Measurements from ENCODE around the gene DHX34.
A peak's percentile ranks its signal among the peaks of the same experiment; 100 is the strongest.

DHX34 gene

DNA sequence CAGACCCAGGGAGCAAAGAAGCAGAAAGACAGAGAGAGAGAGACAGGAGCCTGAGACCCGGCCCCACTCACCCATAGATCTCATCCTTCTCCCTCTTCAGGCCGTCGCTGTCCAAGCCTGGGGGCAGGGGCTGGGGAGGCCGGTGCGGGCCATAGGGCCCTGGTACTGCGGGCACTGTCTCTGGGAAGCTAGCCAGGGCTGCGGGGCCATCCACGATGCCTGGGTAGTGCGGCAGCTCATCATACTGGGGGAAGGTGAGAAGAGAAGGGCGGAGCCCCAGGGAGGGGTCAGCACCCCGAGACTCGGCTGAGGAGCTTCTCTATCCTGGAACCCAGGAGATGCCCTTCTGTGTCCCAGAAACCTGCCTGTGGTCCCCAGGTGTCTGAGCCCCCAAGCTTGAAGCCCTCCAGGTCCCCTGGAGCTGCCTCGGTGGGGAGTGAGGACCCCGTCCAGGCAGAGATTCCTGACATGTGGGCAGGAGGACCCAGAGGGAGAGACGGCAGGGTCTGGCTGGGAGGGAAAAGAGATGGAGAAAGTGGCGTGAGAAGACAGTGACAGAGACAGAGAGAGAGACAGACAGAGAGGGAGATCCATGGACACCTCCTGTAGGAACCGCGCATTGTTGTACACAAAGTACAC is 68.1 kb downstream of the DHX34 start:
- peaks cover 26 to 31% of the 10 kb centered on the region in 2 donors for H3K4me1 Mint-ChIP-seq
- DNase-seq, result no peak
- no peaks in the 10 kb centered on the region for H3K9me3 Mint-ChIP-seq
- peaks cover 77 to 89% of the 10 kb centered on the region in 2 donors for H3K27me3 Mint-ChIP-seq
- H3K36me3 Mint-ChIP-seq, result no peaks in the 10 kb centered on the region
- peak in 1 of 2 donors; percentile 22 for ATAC-seq (replicated peaks)
- no peak overlapping the region for H3K27ac Mint-ChIP-seq
- H3K4me3 Mint-ChIP-seq, result no peak overlapping the region

DNA sequence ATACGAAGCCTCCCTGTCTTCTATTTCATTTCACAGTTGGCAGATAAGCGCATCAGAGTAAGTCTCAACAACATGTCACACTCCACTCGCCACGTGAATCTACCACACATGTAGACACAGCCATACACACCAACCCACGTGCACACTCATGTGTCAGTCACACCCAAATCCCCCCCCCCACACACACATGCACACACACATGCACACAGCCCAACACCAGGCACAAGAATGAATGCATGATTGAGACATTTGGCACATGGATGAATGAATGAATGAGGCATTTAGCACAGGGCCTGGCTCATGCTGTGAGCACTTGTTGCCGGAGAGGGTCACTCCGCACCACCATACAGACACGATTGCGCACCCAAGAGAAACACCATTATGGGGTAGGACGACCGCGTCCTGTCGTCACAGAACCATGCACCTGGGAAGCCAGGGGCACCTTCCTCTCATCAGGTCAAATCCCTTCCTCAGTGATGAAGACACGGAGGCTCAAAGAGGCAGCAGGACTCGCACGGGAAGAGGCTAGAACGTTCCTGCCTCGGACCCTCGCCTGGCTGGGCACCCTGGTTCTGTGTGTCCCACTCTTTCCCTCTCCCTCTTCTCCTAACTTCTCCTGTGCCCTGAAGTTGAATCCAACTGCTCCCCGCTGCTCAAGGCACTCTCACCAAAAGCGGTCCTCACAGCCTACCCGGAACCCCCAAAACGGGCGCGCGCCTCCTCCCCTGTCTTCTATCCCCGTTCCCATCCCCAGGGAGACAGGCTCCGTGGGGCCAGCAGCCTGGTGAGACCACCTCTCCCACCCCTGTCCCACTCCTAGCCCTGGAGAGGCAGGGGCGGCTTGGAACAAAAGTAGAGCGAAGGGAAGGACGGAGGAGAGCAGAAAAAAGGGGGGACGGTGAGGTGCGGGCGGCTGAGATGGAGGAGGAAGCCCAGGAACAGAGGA is 68.9 kb downstream of the DHX34 start:
- H3K9me3 Mint-ChIP-seq, result no peaks in the 10 kb centered on the region
- peaks cover 33 to 39% of the 10 kb centered on the region in 2 donors for H3K4me1 Mint-ChIP-seq
- H3K4me3 Mint-ChIP-seq, result peak overlapping the region; percentile 40 to 57

DNA sequence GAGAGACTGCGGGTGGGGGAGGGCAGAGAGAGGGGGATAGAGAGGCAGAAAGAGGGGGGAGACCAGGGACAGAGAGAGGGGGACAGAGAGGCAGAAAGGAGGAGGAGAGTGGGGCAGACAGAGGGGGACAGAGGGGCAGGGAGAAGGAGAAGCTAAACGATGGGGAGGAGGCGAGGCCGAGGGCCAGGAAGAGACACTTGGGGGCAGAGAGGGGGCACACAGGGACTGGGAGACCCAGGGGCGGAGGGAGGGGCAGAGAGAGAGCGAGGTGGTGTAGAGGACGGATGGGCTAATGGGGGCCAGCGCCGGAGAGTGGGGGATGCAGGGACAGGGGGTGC is 69.5 kb downstream of the DHX34 start:
- peaks cover 86 to 94% of the 10 kb centered on the region in 2 donors for H3K27me3 Mint-ChIP-seq
- H3K27ac Mint-ChIP-seq, result no peak overlapping the region
- peak overlapping the region; percentile 40 to 57 for H3K4me3 Mint-ChIP-seq
- no peaks in the 10 kb centered on the region for H3K9me3 Mint-ChIP-seq
- H3K36me3 Mint-ChIP-seq, result no peaks in the 10 kb centered on the region
- DNase-seq (no peak), ATAC-seq (replicated peaks) (no peak)
- peaks cover 34 to 40% of the 10 kb centered on the region in 2 donors for H3K4me1 Mint-ChIP-seq

More for the DNA sequence above, 68.9 kb downstream of the DHX34 start:
- ATAC-seq (replicated peaks), result peak in 1 of 2 donors; percentile 13
- Mint-ChIP-seq H3K27ac (peak overlapping the region; percentile 4), H3K36me3 (no peaks in the 10 kb centered on the region), H3K27me3 (peaks cover 85 to 94% of the 10 kb centered on the region in 2 donors)
- DNase-seq, result no peak

GRCh38 chr19:47419030-47419783 is 70.1 kb downstream of the DHX34 start, which contains the start of gene MEIS3:
MEIS3 (minus strand) TSS chr19:47419527; CDS start chr19:47419081, 446 bp downstream.
- ATAC-seq (replicated peaks), result no peak
- Mint-ChIP-seq H3K4me3 (peak within 1 kb of the TSS; percentile 40 to 57), H3K9me3 (no peaks in the 10 kb centered on the region), H3K36me3 (no peaks in the 10 kb centered on the region), H3K4me1 (peaks cover 34 to 40% of the 10 kb centered on the region in 2 donors), H3K27me3 (peaks cover 82 to 91% of the 10 kb centered on the region in 2 donors), H3K27ac (no peak within 1 kb of the TSS)
- DNase-seq, result no peak

- H3K4me1 Mint-ChIP-seq, result peaks cover 34 to 40% of the 10 kb centered on the region in 2 donors
These were observed 70.7 kb downstream of the DHX34 start for GRCh38 chr19:47419789-47420188.

DNA sequence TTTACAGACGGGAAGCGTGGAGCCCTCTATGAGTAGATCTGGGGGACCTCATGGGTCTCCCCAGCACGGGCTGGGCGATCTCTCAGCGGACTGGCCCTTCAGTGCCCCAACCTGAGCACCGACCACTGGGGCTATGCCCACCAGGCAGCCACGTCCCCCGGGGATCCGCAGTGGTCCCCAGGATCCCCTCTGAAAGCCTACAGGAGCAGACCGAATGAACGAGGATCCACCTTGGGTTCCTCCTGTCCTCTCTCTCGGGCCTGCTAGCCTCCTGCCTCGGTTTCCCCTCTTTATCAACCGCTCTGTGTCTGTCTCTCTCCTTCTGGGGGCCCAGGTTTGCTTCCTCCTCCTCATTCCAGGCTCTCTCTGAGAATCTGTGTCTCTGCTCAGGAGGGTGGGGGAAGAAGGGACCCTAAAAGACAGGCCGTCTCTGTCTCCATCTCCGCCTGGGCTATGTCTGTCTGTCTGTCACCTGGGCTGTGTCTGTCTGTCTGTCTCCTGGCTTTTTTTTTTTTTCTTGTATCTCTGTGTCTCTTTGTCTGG is 72.2 kb downstream of the DHX34 start:
- Mint-ChIP-seq H3K27ac (no peak overlapping the region), H3K9me3 (no peaks in the 10 kb centered on the region), H3K36me3 (no peaks in the 10 kb centered on the region), H3K27me3 (peaks cover 76 to 78% of the 10 kb centered on the region in 2 donors), H3K4me1 (peaks cover 32 to 40% of the 10 kb centered on the region in 2 donors), H3K4me3 (no peak overlapping the region)
- no peak for DNase-seq
- no peak for ATAC-seq (replicated peaks)

More at GRCh38 chr19:47419789-47420188, 70.7 kb downstream of the DHX34 start:
- peaks cover 82 to 90% of the 10 kb centered on the region in 2 donors for H3K27me3 Mint-ChIP-seq
- no peak overlapping the region for H3K27ac Mint-ChIP-seq
- no peak for DNase-seq
- no peak overlapping the region for H3K4me3 Mint-ChIP-seq
- no peak for ATAC-seq (replicated peaks)
- H3K9me3 Mint-ChIP-seq, result no peaks in the 10 kb centered on the region
- H3K36me3 Mint-ChIP-seq, result no peaks in the 10 kb centered on the region

DNA sequence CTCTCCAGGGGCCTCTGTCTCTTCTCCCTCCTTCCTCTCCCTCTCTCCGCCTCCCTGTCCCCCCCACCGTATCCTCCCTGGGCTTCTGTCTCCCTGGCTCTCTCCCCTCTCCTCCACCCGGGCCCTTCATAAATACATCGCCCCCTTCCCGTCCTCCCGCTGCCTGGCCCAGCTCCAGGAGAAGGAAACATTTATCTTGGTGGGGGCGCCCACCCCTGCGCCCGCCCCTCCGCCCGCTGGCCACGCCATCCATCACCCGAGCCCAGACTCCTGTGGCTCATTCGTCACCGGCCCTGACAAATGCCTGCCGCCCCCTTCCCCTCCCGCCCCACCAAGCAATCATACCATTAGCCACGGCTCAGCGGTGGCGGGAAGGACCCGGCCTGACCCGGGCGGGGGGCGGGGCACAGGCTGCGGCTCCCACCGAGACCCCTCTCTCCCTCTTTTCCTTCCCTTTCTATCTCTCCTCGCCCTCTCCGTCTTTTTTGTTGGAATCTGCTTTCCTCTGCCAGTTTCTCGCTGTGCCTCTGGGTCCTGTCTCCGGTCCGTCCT is 72.8 kb downstream of the DHX34 start:
- Mint-ChIP-seq H3K36me3 (no peaks in the 10 kb centered on the region), H3K27me3 (peaks cover 70 to 72% of the 10 kb centered on the region in 2 donors), H3K27ac (no peak overlapping the region), H3K4me1 (peaks cover 31 to 34% of the 10 kb centered on the region in 2 donors), H3K4me3 (no peak overlapping the region), H3K9me3 (no peaks in the 10 kb centered on the region)
- DNase-seq, result no peak
- no peak for ATAC-seq (replicated peaks)

- H3K27ac Mint-ChIP-seq, result no peak overlapping the region
- ATAC-seq (replicated peaks) (no peak), DNase-seq (no peak)
- H3K4me1 Mint-ChIP-seq, result peaks cover 27 to 32% of the 10 kb centered on the region in 2 donors
- H3K4me3 Mint-ChIP-seq, result no peak overlapping the region
- no peaks in the 10 kb centered on the region for H3K36me3 Mint-ChIP-seq
- no peaks in the 10 kb centered on the region for H3K9me3 Mint-ChIP-seq
- peaks cover 63 to 65% of the 10 kb centered on the region in 2 donors for H3K27me3 Mint-ChIP-seq
These were observed 73.5 kb downstream of the DHX34 start for GRCh38 chr19:47422417-47423163.

- Mint-ChIP-seq H3K4me1 (peaks cover 19 to 24% of the 10 kb centered on the region in 2 donors), H3K36me3 (no peaks in the 10 kb centered on the region), H3K27me3 (peaks cover 56 to 58% of the 10 kb centered on the region in 2 donors), H3K4me3 (no peak overlapping the region), H3K9me3 (no peaks in the 10 kb centered on the region), H3K27ac (no peak overlapping the region)
- ATAC-seq (replicated peaks) (no peak), DNase-seq (no peak)
These were observed 74.2 kb downstream of the DHX34 start for GRCh38 chr19:47423203-47423882.

DNA sequence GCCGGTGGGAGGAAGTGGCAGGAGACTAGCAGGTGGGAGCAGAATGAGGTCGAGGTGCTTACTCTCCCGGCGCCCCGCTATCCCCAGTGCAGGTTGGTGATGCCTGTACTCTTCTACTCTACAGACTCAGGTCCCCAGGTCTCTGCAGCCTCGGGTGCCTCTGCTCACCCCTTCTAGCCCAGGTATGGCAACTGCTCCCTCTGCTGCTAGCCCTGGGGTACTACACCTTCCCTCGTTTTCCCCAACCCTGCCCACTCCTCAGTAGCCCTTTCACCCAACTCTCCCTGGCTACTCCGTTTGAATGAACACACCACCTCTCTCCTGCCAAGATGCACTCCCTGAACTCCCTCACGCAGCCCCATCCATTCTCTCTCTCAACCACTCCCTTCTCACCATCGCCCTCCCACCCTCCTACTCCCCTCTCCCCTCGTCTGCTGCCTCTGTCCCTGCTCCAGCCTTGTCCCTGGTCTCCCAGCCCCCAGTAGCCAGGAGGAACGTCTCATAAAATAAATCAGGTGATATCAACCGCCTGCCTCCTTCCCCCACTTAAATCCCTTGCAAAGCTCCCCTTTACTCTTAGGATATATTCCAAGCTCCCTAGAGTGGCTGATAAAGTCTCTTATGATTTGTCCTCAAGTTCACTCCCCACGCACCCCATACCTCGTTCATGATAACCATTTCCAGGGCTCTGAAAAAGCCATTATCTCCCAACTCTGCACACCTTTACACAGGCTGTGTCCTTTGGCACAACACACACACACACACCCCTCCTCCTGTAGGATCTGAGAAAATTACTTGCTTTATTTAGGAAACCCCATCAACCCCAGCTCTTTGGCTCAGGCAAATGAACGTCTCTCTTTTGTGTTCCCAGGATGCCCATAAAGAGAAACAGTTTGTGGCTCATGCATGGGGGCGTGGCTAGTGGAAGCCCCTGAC is 78.4 kb downstream of the DHX34 start:
- peak overlapping the region; percentile 75 for H3K27ac Mint-ChIP-seq
- DNase-seq, result peak; percentile 51
- no peak overlapping the region for H3K4me3 Mint-ChIP-seq
- peaks cover 0 to 2% of the 10 kb centered on the region in 2 donors for H3K9me3 Mint-ChIP-seq
- peak; percentile 76 to 78 for ATAC-seq (replicated peaks)
- H3K36me3 Mint-ChIP-seq, result peaks cover 1 to 5% of the 10 kb centered on the region in 2 donors
- peaks cover 49 to 52% of the 10 kb centered on the region in 2 donors for H3K27me3 Mint-ChIP-seq
- peaks cover 10 to 19% of the 10 kb centered on the region in 2 donors for H3K4me1 Mint-ChIP-seq

DNA sequence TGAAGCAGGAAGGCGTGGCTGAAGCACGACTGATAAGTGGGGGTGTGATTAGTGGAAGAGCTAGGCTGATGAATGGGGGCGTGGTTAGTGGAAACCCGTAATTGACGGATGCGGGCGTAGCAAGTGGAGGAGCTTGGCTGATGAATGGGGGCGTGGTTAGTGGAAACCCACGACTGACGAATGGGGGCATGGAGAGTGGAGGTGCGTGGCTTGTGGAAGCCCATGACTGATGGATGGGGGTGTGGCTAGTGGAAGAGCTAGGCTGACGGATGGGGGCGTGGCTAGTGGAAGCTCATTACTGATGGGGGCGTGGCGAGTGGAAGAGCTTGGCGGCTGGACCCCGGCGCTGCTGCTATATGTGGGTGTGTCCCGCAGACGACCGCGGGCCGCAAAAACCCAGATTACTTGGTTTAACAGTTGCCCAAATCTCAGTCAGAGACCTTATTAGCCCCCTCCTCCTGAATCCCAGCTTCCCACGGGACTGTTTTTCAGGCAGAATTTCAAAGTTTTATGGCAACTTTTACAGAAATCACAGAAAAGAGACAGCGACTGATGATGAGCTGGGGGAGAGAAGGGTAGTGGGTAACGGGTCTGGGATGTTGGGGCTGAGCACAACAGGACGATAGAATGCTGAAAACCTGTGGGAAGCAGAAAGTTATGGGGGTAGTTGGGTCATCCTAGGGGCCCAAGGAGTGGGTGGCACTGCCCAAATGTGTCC is 79.2 kb downstream of the DHX34 start:
- Mint-ChIP-seq H3K27me3 (peaks cover 49 to 52% of the 10 kb centered on the region in 2 donors), H3K27ac (no peak overlapping the region), H3K4me1 (peaks cover 6 to 12% of the 10 kb centered on the region in 2 donors), H3K36me3 (peaks cover 1 to 7% of the 10 kb centered on the region in 2 donors), H3K4me3 (no peak overlapping the region), H3K9me3 (peaks cover 0 to 2% of the 10 kb centered on the region in 2 donors)
- peak; percentile 60 for DNase-seq
- ATAC-seq (replicated peaks), result peak; percentile 63 to 74
